H9 (cell line): ENCODE measurements around the gene LPO. TPM values are rescaled to one million over a fixed set of nuclear protein-coding genes. Genes with fewer than 3 reads are reported as not detected.

Source experiments
- DNase-seq: peaks from one replicate; pipeline ENCODE4 v3.0.0-alpha.2; 2017
- H2AFZ ChIP-seq: one replicate; pipeline ENCODE4 v1.6.1; 2013; ENCODE audit warnings: mild to moderate bottlenecking, low read length, control low read depth, moderate library complexity
- H2AK5ac ChIP-seq: 2 replicates; pipeline ENCODE4 v1.6.1; 2013; ENCODE audit warnings: low read length, control low read depth, mixed read lengths; ENCODE audit not compliant: insufficient read length
- H2BK120ac ChIP-seq: one replicate; pipeline ENCODE4 v1.6.1; 2013; ENCODE audit warnings: low read depth, mild to moderate bottlenecking, low read length, control low read depth, inconsistent platforms; ENCODE audit not compliant: poor library complexity, severe bottlenecking
- H2BK12ac ChIP-seq: 2 replicates; pipeline ENCODE4 v1.6.1; 2013; ENCODE audit warnings: low read length, control low read depth, mixed read lengths, low read depth; ENCODE audit not compliant: insufficient read length
- H2BK15ac ChIP-seq: 2 replicates; pipeline ENCODE4 v1.6.1; 2013; ENCODE audit warnings: low read depth, low read length, control low read depth
- H2BK20ac ChIP-seq: one replicate; pipeline ENCODE4 v1.6.1; 2013; ENCODE audit warnings: low read depth, mild to moderate bottlenecking, low read length, control low read depth, inconsistent platforms; ENCODE audit not compliant: poor library complexity, severe bottlenecking
- H2BK5ac ChIP-seq: 2 replicates; pipeline ENCODE4 v1.6.1; 2013; ENCODE audit warnings: low read length, control low read depth, mixed read lengths; ENCODE audit not compliant: insufficient read length
- H3K14ac ChIP-seq: 2 replicates; pipeline ENCODE4 v1.6.1; 2013; ENCODE audit warnings: low read length, control low read depth; ENCODE audit not compliant: insufficient read depth
- H3K18ac ChIP-seq: 2 replicates; pipeline ENCODE4 v1.6.1; 2013; ENCODE audit warnings: low read depth, mild to moderate bottlenecking, mixed read lengths, low read length, control low read depth; ENCODE audit not compliant: insufficient read length
- H3K23ac ChIP-seq: 2 replicates; pipeline ENCODE4 v1.6.1; 2013; ENCODE audit warnings: low read length, control low read depth, mixed read lengths, low read depth; ENCODE audit not compliant: insufficient read length
- H3K23me2 ChIP-seq: 2 replicates; pipeline ENCODE4 v1.6.1; 2013; ENCODE audit warnings: low read depth, mild to moderate bottlenecking, mixed read lengths, low read length, control low read depth; ENCODE audit not compliant: insufficient read length, poor library complexity, severe bottlenecking
- H3K27ac ChIP-seq: 2 replicates; pipeline ENCODE4 v1.5.1; 2013; ENCODE audit warnings: low read length, control low read depth, mixed read lengths, low read depth; ENCODE audit not compliant: insufficient read length
- H3K27me3 ChIP-seq: 2 replicates; pipeline ENCODE4 v1.6.1; 2013; ENCODE audit warnings: low read length, control low read depth, inconsistent platforms; ENCODE audit not compliant: insufficient read depth
- H3K4ac ChIP-seq: 2 replicates; pipeline ENCODE4 v1.6.1; 2013; ENCODE audit warnings: low read depth, mild to moderate bottlenecking, control low read depth, inconsistent platforms, low read length, moderate library complexity
- H3K4me1 ChIP-seq: 2 replicates; pipeline ENCODE4 v1.6.1; 2013; ENCODE audit warnings: low read length, control low read depth, inconsistent platforms; ENCODE audit not compliant: insufficient read depth
- H3K4me2 ChIP-seq: 2 replicates; pipeline ENCODE4 v1.6.1; 2013; ENCODE audit warnings: low read length, control low read depth, mixed read lengths; ENCODE audit not compliant: insufficient read length, insufficient read depth
- H3K56ac ChIP-seq: 2 replicates; pipeline ENCODE4 v1.6.1; 2013; ENCODE audit warnings: low read depth, mild to moderate bottlenecking, mixed read lengths, low read length, control low read depth; ENCODE audit not compliant: insufficient read length
- H3K79me1 ChIP-seq: 2 replicates; pipeline ENCODE4 v1.6.1; 2013; ENCODE audit warnings: low read depth, mild to moderate bottlenecking, moderate library complexity, low read length, control low read depth, inconsistent platforms; ENCODE audit not compliant: insufficient read depth, poor library complexity, severe bottlenecking
- H3K79me2 ChIP-seq: 2 replicates; pipeline ENCODE4 v1.6.1; 2013; ENCODE audit warnings: low read length, control low read depth, inconsistent platforms; ENCODE audit not compliant: insufficient read depth
- H3K9ac ChIP-seq: 2 replicates; pipeline ENCODE4 v1.6.1; 2013; ENCODE audit warnings: low read length, control low read depth, mixed read lengths; ENCODE audit not compliant: insufficient read length; ENCODE audit errors: extremely low read depth
- H3K9me3 ChIP-seq: one replicate; pipeline ENCODE4 v1.6.1; 2013; ENCODE audit warnings: low read depth, low read length, inconsistent platforms; ENCODE audit not compliant: control insufficient read depth
- H3T11ph ChIP-seq: one replicate; pipeline ENCODE4 v1.6.1; 2013; ENCODE audit warnings: mild to moderate bottlenecking, low read length, control low read depth, inconsistent platforms
- H4K20me1 ChIP-seq: one replicate; pipeline ENCODE4 v1.6.1; 2013; ENCODE audit not compliant: control insufficient read depth, insufficient read length, insufficient read depth
- H4K5ac ChIP-seq: 2 replicates; pipeline ENCODE4 v1.6.1; 2013; ENCODE audit warnings: low read depth, mild to moderate bottlenecking, mixed read lengths, low read length, control low read depth; ENCODE audit not compliant: insufficient read length
- H4K8ac ChIP-seq: replicated peaks from 2 replicates; pipeline ENCODE4 v1.6.1; 2013; ENCODE audit warnings: low read length, control low read depth, mixed read lengths, low read depth; ENCODE audit not compliant: insufficient read length
- H4K91ac ChIP-seq: 2 replicates; pipeline ENCODE4 v1.6.1; 2013; ENCODE audit warnings: low read depth, mild to moderate bottlenecking, moderate library complexity, mixed read lengths, low read length, control low read depth; ENCODE audit not compliant: insufficient read length
- H3K27ac Mint-ChIP-seq, 3 experiments: 2 replicates in 2 of 3; 3 replicates in 1 of 3; pipeline ENCODE4 v1.8.0; 2020 to 2021; ENCODE audit warnings: mixed read lengths in 3 of 3, mild to moderate bottlenecking in 1 of 3, moderate library complexity in 1 of 3
- H3K27me3 Mint-ChIP-seq: 2 replicates; pipeline ENCODE4 v1.8.0; 2021; ENCODE audit warnings: low read depth, mild to moderate bottlenecking, moderate library complexity, mixed read lengths
- H3K36me3 Mint-ChIP-seq, 3 experiments: 2 replicates in 2 of 3; 3 replicates in 1 of 3; pipeline ENCODE4 v1.8.0; 2020 to 2021; ENCODE audit warnings: low read depth in 3 of 3, mixed read lengths in 3 of 3; ENCODE audit not compliant: insufficient read depth in 1 of 3
- H3K4me1 Mint-ChIP-seq, 2 experiments: 2 replicates each; pipeline ENCODE4 v1.8.0; 2020; ENCODE audit warnings: mixed read lengths in 2 of 2
- H3K4me3 Mint-ChIP-seq, 2 experiments: 2 replicates in 1 of 2; 3 replicates in 1 of 2; pipeline ENCODE4 v1.8.0; 2020 to 2021; ENCODE audit warnings: mild to moderate bottlenecking in 2 of 2, mixed read lengths in 2 of 2, moderate library complexity in 1 of 2
- H3K9me3 Mint-ChIP-seq, 2 experiments: 2 replicates in 1 of 2; 3 replicates in 1 of 2; pipeline ENCODE4 v1.8.0; 2020; ENCODE audit warnings: mild to moderate bottlenecking in 2 of 2, mixed read lengths in 2 of 2, moderate library complexity in 1 of 2
- CTCF ChIP-seq: fragments of 200-600 bp; sonication (generic); conservative IDR thresholded peaks from 3 replicates; pipeline ENCODE4 v1.8.0; 2021; ENCODE audit warnings: antibody characterized with exemption, mild to moderate bottlenecking
- WGBS: extraction: QIAGEN DNeasy Blood & Tissue Kit; methylation state at CpG from one replicate; pipeline ENCODE4 v1.1.7; 2013; ENCODE audit warnings: missing lambda C conversion rate, low lambda C conversion rate, mixed read lengths; ENCODE audit not compliant: insufficient read length; ENCODE audit errors: extremely low coverage; 5-methylcytosine and 5-hydroxymethylcytosine counted together
- total RNA-seq: library from RNA; stranded (reverse); gene quantifications from 2 replicates; pipeline ENCODE4 v1.2.1, GENCODE V29; 2021

The LPO gene
- total RNA-seq, 1 experiment from 2014 or later, result 0.17 TPM

- H3K4me2 ChIP-seq, result peak overlapping the region; percentile 10
- peaks cover 8% of the 10 kb centered on the region for H3K23me2 ChIP-seq
- H3K14ac ChIP-seq, result no peak overlapping the region
- Mint-ChIP-seq H3K9me3 (peaks cover 9% of the 10 kb centered on the region in 2 experiments), H3K27me3 (peaks cover 99% of the 10 kb centered on the region), H3K36me3 (peaks cover 0 to 6% (median 6%) of the 10 kb centered on the region in 3 experiments; a peak in 4 of 7 replicates), H3K4me1 (peaks cover 11 to 13% of the 10 kb centered on the region in 2 experiments), H3K27ac (no peak overlapping the region), H3K4me3 (peak overlapping the region in 1 of 2 experiments; percentile 59; a peak in 3 of 5 replicates)
- no peak overlapping the region for H2BK12ac ChIP-seq
- H4K8ac ChIP-seq, result no peak overlapping the region
- H4K20me1 ChIP-seq, result no peaks in the 10 kb centered on the region
- H3K18ac ChIP-seq, result no peak overlapping the region
- WGBS, result no CpG with 5 or more reads among the region's 10 CpGs
- no peak overlapping the region for H3K27ac ChIP-seq
- no peak overlapping the region for H3T11ph ChIP-seq
- no peak overlapping the region for H4K91ac ChIP-seq
- no peaks in the 10 kb centered on the region for H3K79me1 ChIP-seq
- no peak overlapping the region for H3K4ac ChIP-seq
- no peak overlapping the region for H2BK120ac ChIP-seq
- no peak overlapping the region for H2AK5ac ChIP-seq
- H3K9ac ChIP-seq, result no peak overlapping the region
- peaks cover 38% of the 10 kb centered on the region for H3K27me3 ChIP-seq
- TF ChIP-seq CTCF, result no peak
- no peak overlapping the region for H2BK20ac ChIP-seq
- no peak overlapping the region for H4K5ac ChIP-seq
- no peaks in the 10 kb centered on the region for H3K79me2 ChIP-seq
- H3K9me3 ChIP-seq, result peaks cover 8% of the 10 kb centered on the region
- no peaks in the 10 kb centered on the region; the same call in 1 of the 2 replicates for H3K4me1 ChIP-seq
- no peak for DNase-seq
- H2BK15ac ChIP-seq, result no peak overlapping the region
- no peak overlapping the region for H3K23ac ChIP-seq
- H3K56ac ChIP-seq, result no peak overlapping the region
- H2BK5ac ChIP-seq, result no peak overlapping the region
- no peak overlapping the region for H2AFZ ChIP-seq
These were observed 10.5 kb downstream of the LPO start for GRCh38 chr17:58248955-58249269.
